OCI-LY1 (cell line): Measurements from ENCODE around the gene MYO1D.

Experiments used
- EZH2 ChIP-seq: fragments of 200-600 bp; sonication (generic), shearing (Covaris generic); IDR thresholded peaks from 2 replicates; pipeline ENCODE4 v1.8.0; 2017; ENCODE audit warnings: borderline replicate concordance, mixed run types, mild to moderate bottlenecking, antibody characterized with exemption, low read length, moderate library complexity, mixed read lengths
- TF ChIP-seq, protein P1 (sequence below): fragments of 200-600 bp; sonication (generic), shearing (Covaris generic); IDR thresholded peaks from 2 replicates; pipeline ENCODE4 v1.5.1; 2017; ENCODE audit warnings: mild to moderate bottlenecking, antibody characterized with exemption, low read length, moderate library complexity, mixed read lengths

- TF ChIP-seq, protein P1, sequence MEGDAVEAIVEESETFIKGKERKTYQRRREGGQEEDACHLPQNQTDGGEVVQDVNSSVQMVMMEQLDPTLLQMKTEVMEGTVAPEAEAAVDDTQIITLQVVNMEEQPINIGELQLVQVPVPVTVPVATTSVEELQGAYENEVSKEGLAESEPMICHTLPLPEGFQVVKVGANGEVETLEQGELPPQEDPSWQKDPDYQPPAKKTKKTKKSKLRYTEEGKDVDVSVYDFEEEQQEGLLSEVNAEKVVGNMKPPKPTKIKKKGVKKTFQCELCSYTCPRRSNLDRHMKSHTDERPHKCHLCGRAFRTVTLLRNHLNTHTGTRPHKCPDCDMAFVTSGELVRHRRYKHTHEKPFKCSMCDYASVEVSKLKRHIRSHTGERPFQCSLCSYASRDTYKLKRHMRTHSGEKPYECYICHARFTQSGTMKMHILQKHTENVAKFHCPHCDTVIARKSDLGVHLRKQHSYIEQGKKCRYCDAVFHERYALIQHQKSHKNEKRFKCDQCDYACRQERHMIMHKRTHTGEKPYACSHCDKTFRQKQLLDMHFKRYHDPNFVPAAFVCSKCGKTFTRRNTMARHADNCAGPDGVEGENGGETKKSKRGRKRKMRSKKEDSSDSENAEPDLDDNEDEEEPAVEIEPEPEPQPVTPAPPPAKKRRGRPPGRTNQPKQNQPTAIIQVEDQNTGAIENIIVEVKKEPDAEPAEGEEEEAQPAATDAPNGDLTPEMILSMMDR: no peak
- no peak for TF ChIP-seq EZH2
These were observed 35.4 kb upstream of the MYO1D start for GRCh38 chr17:32912218-32912897.
